Glomerular visceral epithelial cell (primary cell): Measurements from ENCODE around the gene IGFBP5.

Source experiments
- DNase-seq: peaks from one replicate; pipeline ENCODE4 v3.0.0-alpha.2; 2016; ENCODE audit errors: extremely low spot score

Gene IGFBP5

GRCh38 chr2:216665717-216666116, 29.6 kb downstream of the IGFBP5 start:
- DNase-seq: no peak

GRCh38 chr2:216665242-216665641, 30.1 kb downstream of the IGFBP5 start:
- DNase-seq: no peak

GRCh38 chr2:216664593-216665034, 30.7 kb downstream of the IGFBP5 start:
- DNase-seq: no peak

- no peak for DNase-seq
These were observed 31.5 kb downstream of the IGFBP5 start for GRCh38 chr2:216663846-216664245.

GRCh38 chr2:216663106-216663505, 32.2 kb downstream of the IGFBP5 start:
- no peak for DNase-seq

- DNase-seq: no peak
These were observed 33.5 kb downstream of the IGFBP5 start for GRCh38 chr2:216661639-216662375.

- no peak for DNase-seq
These were observed 34.3 kb downstream of the IGFBP5 start for GRCh38 chr2:216661051-216661450.

GRCh38 chr2:216660496-216660895, 34.9 kb downstream of the IGFBP5 start:
- no peak for DNase-seq

- no peak for DNase-seq
These were observed 36.1 kb downstream of the IGFBP5 start for GRCh38 chr2:216659276-216659675.

- DNase-seq: no peak
These were observed 36.6 kb downstream of the IGFBP5 start for GRCh38 chr2:216658757-216659156.

GRCh38 chr2:216657980-216658379, 37.4 kb downstream of the IGFBP5 start:
- DNase-seq: no peak

- no peak for DNase-seq
These were observed 38.1 kb downstream of the IGFBP5 start for GRCh38 chr2:216657086-216657855.

GRCh38 chr2:216654528-216655052, 40.8 kb downstream of the IGFBP5 start:
- no peak for DNase-seq

- no peak for DNase-seq
These were observed 41.4 kb downstream of the IGFBP5 start for GRCh38 chr2:216653931-216654365.

- DNase-seq: no peak
These were observed 42.1 kb downstream of the IGFBP5 start for GRCh38 chr2:216653093-216653799.

- DNase-seq: no peak
These were observed 42.8 kb downstream of the IGFBP5 start for GRCh38 chr2:216652566-216652965.

GRCh38 chr2:216651351-216651881, 43.9 kb downstream of the IGFBP5 start:
- DNase-seq: no peak

- DNase-seq: no peak
These were observed 44.6 kb downstream of the IGFBP5 start for GRCh38 chr2:216650626-216651257.

- no peak for DNase-seq
These were observed 45.8 kb downstream of the IGFBP5 start for GRCh38 chr2:216649574-216649973.

- no peak for DNase-seq
These were observed 47.2 kb downstream of the IGFBP5 start for GRCh38 chr2:216648105-216648504.

GRCh38 chr2:216646116-216646515, 49.2 kb downstream of the IGFBP5 start:
- DNase-seq: no peak

GRCh38 chr2:216645636-216645950, 49.8 kb downstream of the IGFBP5 start:
- no peak for DNase-seq
